ENCODE data around the gene C2CD3.

Gene C2CD3, protein sequence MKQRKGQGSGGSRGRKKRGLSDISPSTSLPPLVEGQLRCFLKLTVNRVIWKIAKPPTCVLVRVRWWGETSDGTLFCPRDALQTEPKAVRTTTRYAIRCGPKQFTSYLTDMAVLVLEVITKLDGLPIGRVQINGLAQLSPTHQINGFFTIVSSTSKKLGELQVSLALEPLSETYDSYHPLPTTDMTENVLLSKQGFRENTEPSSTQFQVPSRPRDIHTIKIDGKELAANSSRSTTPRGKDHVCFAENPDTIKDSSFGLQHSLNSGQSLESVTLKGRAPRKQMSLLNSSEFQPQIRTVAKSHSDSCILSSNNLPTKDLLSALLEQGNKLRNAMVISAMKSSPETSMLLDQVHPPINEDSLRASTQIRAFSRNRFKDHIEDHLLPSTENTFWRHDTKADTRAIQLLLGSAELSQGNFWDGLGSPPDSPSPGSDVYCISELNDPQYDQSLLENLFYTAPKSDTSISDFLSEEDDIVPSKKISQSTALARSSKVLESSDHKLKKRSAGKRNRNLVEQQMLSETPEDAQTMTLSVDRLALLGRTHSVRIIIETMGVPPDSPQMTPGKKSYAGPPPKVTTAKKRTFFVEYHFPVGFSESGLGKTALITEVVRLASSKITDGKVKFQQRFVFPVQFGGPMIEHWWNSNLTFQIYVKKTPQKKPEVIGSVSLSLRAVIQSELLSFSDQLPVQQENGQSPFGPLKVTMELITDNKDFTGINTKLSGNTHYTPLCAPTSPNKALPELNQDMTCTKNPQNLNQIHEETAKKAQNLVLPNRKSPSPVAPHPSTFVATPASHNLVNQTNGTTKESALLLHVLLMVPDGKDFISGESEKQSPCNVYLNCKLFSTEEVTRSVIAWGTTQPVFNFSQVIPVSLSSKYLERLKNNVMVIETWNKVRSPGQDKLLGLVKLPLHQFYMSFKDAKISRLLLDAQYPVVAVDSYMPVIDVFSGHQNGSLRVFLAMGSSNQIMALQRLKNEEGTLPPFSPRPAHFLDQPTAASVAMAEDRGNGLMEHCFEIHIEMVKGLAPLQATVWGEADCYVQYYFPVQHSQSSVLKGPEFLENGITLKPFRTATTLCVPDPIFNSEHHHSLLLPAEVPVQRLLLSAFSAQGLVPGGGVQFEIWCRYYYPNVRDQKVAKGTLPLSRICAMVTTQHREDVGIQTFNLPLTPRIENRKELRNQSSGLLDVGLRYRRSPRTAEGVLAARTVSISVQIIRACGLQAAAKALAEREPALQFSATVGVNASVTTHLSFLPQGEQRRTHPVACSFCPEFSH (N-terminal part only)

DNA sequence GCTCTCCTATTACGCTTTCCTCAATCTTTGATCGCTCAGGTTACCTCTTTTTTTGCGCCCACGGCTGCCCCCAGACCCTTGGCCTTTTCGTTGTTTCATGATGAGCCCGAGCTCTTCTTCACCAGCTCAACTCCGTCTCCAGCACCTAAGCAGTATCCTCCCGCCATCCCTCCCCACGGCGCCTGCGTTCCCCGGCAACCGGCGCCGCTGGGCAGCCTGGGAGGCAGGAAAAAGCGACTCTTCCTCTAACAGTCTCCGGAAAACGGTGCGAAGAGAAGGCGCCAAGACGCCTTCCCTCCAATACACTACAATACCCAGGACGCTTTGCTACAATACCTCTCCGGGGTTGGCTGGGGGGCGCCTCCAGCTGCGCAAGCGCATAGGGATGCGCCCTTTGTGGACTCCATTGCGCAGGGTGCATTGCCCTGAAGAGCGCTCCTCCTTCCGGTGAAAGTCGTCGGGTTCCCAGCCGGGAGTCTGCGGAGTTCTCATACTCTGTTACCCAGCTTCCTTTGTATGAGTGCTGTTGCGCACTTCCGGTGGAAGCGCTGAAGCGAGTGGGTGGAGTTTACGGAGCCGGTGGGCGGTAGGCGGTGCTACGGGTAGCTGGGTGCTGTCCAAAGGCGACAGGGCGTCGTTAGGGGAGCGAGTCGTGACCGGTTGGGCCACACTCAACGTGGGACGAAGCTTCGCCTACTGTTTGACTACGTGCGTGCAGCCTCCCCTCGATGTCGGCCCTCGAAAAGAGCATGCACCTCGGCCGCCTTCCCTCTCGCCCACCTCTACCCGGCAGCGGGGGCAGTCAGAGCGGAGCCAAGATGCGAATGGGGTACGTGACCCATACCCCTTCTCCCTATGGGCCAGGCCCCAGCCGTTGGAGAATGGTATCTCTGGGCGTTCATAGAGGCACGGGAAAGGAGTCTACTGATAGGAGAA lies at the start of gene C2CD3, which contains the start of gene PPME1:
Gene C2CD3 (minus strand): TSS at position 309 of the 936 bp plus-strand sequence. CDS start 210 bp downstream, at position 99.
Gene PPME1 (plus strand): TSS at position 596 of the 936 bp plus-strand sequence. CDS start 133 bp downstream, at position 729.
- peak; percentile 100 for DNase-seq

DNA sequence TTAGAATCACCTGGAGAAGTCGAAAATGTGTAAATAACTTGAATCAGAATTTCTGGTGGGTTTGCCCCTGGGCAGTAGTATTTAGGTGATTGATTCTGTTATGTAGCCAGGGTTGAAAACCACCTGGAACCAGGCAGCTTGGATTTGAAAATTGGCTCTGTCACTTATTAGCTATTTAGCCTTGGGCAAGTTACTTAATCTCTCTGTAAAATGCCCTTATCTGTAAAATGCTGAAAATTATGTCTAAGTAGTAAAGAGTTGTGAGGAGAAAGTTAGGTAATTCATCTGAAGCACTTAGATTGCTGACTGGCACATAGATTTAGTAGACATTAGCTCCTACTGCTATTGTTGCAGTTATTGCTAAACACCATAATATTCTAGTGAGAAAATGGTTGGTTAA lies 49.6 kb upstream of the C2CD3 start:
- DNase-seq = no peak

DNA sequence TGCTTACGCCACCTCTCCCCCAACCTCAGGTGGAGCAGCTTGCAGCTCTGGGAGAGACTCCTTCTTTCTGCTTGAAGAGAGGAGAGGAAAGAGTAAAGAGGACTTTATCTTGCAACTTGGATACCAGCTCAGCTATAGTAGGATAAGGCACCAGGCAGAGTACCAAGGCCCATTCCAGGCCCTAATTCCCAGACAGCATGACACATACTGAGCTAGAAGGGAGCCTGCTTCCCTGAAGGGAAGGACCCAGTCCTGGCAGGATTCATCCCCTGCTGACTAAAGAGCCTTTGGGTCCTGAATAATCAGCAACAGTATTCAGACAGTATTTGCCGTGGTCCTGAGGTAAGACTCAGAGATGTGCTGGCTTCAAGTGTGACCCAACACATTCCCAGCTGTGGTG lies 41.7 kb upstream of the C2CD3 start:
- no peak for DNase-seq

DNA sequence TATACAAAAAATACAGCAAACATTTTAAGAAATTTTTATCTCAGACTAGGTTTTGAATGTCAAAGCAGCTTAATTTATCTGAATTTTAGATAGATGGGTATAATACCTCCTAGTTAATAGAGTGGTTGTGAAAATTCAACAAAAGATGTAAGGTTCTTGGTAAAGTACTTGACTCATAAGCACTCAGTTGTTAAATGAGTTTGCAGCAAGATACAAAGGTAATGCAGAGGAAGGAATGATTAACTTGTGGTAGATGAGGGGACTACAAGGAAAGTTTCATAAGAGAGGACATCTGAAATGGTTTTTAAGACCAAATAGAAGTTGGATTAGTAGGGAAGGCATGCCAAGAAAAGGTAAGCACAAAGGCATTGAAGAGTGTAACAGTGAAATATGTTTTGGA lies 37.7 kb upstream of the C2CD3 start:
- no peak for DNase-seq

DNA sequence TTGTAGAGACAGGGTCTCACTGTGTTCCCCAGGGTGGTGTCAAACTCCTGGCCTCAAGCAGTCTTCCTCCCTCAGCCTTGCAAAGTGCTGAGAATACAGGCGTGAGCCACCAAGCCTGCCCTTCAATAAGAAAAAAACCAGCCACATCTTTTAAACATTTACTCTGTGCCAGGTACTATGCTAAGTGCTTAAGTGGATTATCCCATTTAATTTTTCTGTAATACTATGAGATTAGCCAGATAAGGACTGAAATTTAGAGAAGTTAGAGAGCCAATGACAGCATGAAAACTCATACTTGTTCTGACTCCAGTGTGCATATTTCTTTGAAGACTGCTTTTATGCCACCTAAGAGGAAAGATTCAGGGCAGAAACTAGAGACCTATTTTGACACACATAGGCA lies 35.9 kb upstream of the C2CD3 start:
- DNase-seq = no peak

DNA sequence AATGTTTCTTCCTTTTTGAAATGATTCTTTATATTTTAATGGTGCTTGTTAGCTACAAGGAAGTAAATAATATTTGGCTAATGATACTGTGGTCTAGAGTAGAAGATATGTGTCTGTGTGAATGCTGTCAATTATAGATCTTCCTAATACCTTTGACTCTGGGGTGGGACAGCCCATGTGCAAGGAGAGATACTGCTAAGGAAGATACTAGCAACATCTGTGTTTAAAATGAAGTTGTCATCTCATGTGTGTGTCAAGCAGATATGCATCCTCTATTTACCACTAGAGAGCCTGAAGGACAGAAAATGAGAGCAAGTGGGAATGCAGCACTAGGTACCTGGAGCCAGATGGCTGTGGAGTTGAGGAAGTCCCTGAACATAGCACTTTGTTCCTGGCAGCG lies 34.4 kb upstream of the C2CD3 start:
- DNase-seq = no peak

DNA sequence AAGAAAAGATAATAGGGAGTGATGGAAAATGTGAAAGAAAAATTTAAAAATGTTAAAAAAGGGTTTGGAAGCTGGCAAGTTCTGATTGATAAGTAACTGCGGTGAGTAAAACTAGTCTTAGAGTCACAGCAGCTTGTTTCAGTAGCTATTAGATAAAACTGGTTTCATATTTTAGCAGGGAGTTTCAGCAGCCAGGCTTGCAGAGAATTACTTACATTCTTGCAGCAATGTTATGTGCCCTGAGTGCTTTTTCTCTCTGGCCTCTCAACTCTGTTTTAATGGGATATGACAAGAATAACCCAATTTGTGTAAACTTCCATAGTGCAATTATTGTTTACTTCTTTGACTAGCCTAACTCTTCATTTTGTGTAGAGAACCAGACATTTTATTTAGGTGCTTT lies 33.9 kb upstream of the C2CD3 start:
- DNase-seq = no peak

DNA sequence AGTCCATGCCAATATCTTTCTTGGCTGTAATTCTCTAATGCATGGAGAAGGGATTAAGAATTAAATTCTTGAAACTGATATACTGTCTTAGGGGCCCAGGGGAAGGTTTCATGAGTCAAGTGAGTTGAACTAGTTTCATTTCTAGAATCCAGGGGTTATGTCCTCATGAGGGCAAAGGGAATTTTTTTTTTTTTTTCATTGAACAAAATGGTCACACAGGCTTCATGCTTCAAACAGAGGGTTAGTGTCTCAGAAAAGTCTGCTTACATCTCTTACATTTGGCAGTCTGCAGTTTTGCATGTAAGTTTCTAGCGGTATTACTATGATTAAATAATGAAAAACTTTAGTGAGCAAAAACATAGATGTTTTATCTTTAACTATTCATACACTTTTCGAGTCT lies 33.2 kb upstream of the C2CD3 start:
- no peak for DNase-seq

DNA sequence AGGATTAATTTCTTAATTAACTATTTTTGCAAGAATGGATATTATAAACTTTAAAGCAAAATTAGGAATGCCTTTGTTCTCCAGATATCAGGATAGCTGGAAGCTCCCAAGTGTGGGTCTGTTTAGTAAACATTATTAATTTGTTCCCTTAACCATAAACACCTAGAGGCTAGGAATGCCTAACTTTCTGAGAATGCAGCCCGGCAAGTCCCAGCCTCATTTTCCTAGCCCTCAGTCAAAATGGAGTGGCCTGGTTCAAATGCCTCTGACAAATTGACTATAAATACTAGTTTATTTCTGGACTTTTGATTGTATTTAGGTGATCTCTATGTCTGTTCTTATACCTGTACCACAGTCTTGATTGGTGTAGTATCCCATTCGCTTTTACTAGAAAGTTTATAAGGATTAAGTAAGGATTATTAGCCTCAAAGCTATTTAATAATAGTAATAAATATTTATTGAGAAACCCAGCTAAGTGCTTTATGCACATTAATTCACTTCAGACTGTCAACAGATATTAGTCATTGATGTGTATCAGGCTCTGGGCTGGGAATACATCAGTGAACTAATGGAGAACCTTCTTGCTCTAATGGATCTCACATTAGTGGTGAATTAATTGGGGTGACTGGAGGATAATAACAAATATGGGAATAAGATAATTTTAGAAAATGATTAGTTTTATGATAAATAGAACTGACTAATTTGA lies 26.1 kb upstream of the C2CD3 start:
- DNase-seq = no peak

DNA sequence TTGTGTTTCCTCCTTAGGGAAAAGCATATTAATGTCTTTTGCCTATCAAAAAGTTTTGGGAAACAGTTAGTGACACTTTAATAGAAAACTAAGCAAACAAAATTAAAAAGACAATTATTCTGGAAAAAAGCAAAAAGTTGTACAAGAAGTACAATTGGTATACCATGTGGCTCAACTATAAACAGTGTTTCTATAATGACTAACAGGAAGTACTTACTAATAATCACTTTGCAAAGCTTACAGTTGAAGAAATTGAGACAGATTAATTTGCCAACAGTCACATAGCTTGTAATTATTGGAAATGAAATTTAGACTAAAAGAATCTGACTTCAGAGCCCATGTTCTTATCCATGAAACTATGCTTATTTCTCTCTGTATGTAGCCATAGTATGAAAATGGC lies 25.0 kb upstream of the C2CD3 start:
- no peak for DNase-seq

DNA sequence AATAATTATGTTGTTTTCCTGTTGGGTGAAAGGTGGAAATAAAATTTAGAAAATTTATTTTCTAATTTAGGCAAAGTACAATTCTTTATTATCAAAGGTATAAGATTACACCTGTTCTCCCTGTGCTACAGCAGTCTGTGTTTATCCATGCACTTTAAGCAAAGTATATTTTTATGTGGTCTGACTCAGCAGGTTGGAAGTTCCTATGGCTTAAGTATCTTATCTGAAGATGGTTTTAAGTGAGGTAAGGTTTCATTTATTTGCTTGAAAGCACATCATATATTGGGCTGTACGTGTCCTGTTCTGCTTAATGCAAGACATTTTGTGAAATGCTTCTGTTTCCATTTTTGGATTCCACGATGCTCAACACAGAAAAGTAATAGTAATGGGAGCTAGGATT lies 14.9 kb upstream of the C2CD3 start:
- DNase-seq = no peak

DNA sequence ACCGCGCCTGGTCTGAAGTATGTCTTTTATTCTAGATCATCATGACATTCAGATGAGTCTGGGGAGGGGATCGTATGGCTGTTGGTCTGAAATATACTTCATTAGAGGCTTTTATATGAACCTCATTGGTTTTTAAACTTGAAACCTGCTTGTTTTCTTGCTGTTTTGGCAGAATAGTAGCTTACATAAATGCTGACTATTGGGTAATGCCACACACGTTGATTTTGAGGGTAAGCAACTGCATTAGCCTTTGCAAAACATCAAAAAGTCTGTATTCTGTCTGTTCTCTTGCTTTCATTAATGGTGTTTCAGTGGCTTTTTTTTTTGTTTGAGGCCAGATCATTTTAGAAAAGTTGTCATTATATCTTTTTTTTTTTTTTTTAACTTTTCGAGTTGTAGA lies 14.5 kb upstream of the C2CD3 start:
- no peak for DNase-seq

DNA sequence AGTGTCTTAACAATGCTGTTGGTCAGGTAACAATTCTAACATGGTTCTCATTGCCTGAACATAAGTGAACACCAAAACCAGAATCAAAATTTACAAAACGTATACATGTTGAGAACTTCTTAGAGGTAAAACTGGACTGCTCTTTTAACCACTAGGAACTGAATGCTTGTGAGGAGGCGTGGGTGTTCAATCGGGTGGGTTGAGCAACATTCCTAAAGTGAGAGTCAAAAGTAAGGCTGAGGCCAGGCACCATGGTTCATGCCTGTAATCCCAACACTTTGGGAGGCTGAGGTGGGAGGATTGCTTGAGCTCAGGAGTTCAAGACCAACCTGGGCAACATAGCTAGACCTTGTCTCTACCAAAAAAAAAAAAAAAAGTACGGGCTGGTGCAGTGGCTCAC lies 11.8 kb upstream of the C2CD3 start:
- DNase-seq = no peak

DNA sequence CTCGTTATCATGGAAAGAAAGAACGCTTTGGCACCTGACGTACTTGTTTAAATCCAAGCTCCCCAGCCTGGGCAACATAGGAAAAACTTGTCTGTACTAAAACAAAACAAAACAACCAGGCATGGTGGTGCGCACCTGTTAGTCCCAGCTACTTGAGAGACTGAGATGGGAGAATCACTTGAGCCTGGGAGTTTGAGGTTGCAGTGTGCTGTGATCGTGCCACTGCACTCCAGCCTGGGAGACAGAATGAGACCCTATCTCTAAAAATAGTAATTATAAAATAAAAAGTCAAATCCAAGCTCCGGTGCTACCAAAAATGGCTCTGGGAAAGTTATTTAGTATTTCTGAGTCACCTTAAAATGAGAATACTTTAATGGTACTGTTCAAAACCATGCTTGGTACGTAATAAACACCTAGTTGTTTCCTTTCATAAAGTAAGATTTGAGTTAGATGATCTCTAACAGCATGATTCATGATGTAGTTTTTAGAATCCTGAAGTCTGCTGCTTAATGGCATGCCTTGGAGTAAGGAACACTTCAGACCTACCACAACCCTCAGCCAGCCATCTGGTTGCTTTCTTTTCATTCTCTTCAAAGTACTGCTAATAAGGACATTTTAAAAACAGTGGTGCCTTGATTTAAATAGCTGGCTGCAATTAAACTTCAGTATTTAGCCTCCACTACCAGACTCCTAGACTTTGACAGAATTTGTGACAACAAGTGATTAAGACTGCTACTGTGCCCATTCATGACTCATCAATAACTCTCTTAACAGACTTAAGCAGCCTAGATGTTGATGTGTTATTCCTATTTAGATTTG lies 8.6 kb upstream of the C2CD3 start:
- DNase-seq = no peak

DNA sequence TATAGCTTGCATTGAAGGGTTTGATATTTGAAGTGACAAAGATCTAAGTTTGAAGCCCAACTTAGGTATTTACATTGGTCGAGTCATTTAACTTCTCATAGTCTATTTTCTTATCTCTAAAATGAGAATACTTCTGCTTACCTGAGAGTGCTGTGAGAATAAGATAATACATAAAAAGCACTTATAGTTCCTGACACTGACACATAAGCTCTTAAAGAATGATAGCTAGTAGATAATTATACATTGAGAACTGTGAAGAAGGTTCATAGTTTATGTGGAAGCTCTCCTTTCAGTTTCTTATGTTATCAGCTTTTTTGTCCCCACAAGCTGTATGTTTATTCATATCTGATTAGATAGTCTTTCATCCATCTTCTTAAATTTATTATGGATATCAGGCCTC lies 5.1 kb upstream of the C2CD3 start:
- no peak for DNase-seq

DNA sequence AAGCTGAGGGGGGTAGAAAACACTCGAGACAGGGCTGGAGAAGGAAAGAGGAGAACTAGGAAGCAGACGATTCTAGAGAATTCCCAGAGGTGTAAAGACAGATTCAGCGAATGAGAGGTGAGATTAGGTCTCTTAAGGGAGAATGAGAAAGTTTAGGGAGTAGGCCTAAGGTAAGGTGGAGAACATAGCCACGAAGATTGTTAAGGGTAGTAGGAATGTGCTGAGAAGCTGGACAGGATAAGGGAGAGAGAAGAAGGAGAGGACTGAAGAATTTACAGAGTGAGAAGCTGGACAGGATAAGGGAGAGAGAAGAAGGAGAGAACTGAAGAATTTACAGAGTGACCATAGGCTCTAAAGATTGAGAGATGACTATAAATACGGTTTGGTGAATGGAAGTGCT lies 1.2 kb upstream of the C2CD3 start:
- no peak for DNase-seq

DNA sequence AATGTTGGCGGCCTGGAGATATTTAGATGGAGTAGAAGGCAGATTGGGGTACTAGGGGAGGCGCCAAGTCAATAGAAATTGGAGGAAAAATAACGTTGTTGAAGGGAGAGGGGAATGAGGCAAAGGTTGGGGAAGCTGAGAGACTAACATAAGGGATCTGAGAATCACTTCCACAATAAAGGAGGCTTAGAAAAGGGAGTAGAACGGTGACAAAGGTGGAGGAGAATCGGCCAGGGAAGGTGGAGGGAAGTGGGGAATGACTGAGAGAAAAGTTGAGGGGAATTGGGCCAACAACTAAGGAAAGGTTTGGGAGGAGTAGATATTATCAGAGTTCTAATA lies 797 bp upstream of the C2CD3 start:
- DNase-seq = no peak

DNA sequence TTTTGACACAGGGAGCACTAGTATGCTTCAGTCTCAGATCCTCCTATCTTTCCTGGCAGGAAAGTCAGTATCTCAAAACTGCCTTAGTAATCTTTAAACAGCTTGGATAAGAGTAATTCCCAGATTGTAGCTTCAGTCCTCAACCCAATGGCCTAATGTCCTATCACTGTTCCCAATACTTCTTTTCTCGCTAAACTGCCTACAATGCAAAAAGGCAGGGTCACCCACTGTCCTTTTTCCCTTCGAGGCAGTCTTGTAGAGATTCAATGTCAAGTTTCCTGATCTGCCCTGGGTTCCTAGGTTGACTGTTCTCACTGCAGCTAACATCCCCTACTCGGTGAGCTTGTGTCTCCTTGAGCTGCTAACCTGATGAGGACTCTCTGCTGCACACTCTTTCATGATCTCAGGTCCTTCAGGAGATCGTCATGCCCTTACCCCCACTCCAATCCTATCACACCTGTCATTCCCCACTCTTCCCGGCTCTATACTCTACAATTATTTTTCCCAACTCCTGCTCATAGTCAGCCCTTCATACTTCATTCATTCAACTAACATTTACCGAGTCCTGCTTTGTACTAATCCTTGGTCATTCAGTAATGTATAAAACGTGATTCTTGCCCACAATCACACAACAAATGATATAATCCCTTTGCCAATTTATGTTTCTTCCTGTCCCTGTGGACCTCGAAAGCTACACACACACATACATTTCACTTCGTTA lies 904 bp downstream of the C2CD3 start:
- no peak for DNase-seq

DNA sequence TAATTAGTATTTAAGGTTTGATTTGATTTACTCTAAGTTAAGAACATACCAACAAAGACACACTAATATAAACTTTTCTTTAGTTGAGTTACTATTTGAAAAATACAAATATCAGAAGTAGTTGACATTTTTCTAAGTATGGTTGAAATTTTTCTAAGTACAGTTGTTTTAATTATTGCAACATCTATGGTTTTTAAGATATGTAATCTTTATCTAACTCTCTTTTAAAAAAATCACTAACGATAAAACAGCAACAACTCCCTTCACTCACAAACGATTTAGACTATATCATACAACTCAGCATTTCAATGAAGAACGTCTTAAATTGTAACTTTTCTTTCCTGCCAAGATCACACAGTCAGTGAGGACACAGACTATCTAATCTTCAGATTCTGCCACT lies 2.0 kb downstream of the C2CD3 start:
- DNase-seq = no peak
